Frontal cortex (tissue), 4 donors: Measurements from ENCODE around the gene ATP2A2. TPM values are rescaled to one million over a fixed set of nuclear protein-coding genes. Genes with fewer than 3 reads are reported as not detected.
"Not testable (repeated sequence)": the region's sequence is repeated elsewhere in the genome, so short reads cannot be mapped to it uniquely, and the experiment has no call there.

ENCODE experiments used
- DNase-seq, 2 donors: peaks; one replicate each; pipeline ENCODE4 v3.0.0; 2012; ENCODE audit warnings: low spot score in 2 of 2
- FAIRE-seq: peaks from 2 replicates; lab custom pipeline; 2012; peaks lifted over from hg19 to GRCh38; lab: Jason Lieb, UNC
- total RNA-seq: library from RNA; depleted of rRNA; stranded (reverse); fragments of >200 nt; gene quantifications from one replicate; pipeline ENCODE4 v1.2.3, GENCODE V29; 2014
- donor health status: control.
- donor health status: control.
- donor health status: control.

Gene ATP2A2
- 149 TPM for total RNA-seq

DNA sequence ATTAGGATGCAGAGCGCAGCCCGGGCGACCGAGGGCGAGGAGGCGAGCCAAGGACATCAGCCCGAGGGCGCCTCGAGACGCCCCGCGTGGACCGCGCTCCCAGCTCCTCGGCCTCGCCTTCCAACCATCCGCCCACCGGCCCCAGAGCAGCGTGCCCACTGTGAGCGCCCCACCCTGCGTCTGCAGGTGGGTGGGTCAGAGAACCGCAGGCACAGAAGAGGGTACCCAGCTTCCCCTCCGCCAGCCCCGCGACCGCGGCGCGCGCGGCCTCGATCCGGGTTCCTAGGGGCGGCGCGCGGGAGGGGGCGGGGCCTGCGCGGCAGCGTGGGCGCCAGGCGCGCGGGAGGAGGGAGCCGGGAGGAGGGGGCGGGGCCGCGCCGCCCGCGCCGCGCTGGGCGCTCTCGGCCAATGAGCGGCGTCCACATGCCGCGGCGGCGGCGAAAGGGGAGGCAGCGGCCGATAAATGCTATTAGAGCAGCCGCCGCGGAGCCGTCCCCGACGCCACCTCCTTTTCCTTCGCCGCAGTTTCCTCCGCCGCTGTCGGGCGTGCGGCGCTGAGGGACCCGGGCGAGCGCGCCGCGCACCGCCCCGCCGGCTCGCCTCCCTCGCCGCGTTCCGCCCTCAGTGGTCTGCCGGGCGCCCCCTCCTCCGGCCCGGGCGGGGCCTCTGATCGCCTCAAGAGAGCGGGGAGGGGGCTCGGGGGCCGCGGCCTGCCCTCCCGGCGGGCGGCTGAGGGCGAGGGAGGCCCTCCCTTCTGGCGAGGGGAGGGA is at the start of gene ATP2A2:
ATP2A2 (plus strand) TSS at position 469 of the 770 bp plus-strand sequence. CDS start 543 bp downstream, outside the sequence.
- FAIRE-seq, result no peak
- DNase-seq, result peak; percentile 98 to 99

DNA sequence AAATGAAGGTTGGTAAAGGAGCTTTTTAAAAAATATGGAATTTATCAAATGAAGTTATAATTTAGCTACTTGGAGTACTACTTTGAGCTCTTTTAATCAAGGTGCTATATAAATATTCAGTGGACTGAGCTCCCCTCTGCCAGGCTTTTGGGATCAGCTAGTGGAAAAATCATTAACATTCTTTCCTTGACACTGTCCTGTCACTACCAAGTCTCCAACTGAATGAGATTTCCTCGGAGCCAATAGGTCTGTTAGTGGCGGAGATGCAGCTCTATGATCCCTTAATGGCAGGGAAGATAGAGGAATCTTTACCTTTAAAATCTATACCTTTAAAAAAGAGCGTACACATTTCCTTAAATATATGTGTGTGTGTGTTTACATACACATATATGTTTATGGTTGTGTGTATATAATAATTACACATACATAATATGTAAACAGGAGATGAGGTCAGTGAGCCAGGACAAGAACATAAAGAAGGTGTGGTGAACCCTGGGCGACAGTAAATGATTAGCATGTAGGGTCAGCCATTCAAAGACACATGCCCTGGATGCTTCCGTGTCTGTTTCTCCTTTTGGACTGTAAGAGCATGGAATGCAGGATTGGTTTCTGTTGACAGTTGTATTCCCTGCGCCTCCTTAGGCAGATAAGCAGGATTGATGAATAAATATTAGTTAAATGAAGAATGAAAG is 47.7 kb upstream of the ATP2A2 start:
- FAIRE-seq, result no peak
- DNase-seq, result no peak

DNA sequence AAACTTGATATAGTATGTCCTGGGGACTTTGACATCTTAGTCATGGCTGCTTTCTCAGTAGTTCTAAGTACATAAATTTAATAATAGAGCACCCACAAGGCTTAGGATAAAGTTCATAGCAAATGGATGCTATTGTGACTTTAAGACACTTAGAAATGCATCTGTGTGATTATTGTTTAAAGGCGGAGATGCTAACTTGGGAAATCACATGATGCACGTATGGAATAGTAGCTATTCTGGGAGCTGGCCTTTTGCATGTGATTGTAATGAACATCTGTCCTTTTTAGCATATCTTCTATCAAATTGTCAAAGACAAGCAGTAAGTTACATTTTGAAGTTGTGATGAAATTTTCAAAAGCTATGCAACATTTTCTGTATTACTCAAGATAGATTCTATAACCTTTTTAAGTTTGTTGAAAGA is 46.7 kb upstream of the ATP2A2 start:
- no peak for DNase-seq
- no peak for FAIRE-seq

DNA sequence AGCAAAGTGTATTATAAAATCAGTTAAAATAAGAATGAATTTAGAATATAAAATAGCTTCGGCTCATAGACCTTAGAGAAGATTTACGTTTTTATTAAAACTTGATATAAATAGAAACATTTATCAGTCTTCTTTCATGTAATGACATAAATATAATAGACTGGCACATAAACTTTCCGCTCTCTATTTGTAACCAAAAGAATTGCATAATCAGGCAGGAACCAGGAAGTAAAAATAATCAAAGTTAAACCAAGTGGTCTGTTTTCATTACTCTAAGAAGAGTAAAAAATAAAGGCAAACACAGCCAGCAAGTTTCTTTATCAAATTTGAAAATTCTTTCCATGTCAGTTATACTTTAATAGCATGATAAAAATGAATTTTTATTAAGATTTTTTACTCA is 46.3 kb upstream of the ATP2A2 start:
- DNase-seq (no peak), FAIRE-seq (peak; percentile 79)

DNA sequence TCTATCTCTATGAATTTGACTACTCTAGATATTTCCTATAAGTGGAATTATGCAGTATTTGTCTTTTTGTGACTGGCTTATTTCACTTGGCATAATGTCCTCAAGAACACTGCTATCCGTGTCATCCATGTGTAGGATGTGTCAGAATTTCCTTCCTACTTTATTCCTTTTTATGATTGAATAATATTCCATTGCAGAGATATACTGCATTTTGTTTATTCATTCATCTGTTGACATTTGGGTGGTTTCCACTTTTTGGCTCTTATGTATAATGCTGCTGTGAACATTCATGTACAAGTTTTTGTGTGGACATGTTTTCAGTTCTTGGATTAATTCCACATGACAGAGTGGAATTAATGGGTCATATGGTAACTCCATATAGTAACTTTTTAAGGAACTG is 45.7 kb upstream of the ATP2A2 start:
- no peak for DNase-seq
- no peak for FAIRE-seq

DNA sequence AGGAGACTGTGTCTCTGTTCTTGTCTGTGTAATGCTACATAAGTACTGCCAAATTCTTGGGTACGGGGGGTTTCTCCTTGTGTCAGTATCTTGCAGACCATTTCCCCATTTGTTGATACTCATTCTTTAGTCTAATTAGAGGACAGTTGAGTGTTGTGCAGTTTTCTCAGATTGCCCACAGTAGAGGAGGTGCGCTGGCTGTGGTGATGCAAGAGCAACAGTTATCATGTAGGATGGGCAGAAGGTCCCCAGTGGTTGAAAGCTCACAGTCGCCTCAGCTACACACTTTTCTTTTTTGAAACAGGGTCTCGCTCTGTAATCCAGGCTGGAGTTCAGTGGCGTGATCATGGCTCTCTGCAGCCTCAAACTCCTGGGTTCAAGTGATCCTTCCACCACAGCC is 37.8 kb upstream of the ATP2A2 start:
- no peak for DNase-seq
- FAIRE-seq, result no peak

DNA sequence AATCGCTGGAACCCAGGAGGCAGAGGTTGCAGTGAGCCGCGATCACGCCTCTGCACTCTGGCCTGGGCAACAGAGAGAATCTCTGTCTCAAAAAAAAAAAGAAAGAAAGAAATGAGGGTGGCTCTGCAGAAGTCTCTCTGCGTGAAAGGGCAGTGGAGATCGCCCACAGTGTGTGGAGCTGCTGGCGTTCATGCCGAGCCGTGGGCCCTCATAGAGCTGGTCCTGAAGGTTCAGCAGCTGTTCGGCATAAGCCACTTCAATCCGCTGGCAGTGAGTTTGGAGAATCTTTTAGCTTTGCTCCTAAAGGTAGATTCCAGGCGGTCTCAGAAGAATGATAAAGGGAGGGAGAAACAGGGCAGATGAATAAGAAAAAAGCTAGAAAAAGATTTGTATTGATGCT is 36.7 kb upstream of the ATP2A2 start:
- DNase-seq (no peak), FAIRE-seq (no peak)

DNA sequence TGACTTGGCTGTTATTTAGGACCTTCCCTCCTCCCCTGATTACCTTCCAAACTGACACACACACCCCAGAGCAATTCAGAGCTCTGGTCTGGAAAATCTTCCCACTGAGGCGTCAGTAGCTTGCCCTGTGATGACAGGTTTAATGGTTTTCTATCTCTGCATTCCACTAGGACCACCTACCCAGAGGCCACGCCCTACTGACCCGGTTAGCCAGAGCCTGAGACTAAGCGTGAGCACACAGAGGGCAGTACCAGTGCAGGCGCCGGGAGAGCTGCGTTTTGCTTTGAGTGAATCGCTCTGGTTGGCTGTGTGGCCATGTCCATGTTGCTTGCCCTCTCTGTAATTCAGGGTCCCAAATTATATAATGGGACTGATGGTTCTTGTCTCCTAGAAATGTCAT is 36.2 kb upstream of the ATP2A2 start:
- DNase-seq (no peak), FAIRE-seq (no peak)

DNA sequence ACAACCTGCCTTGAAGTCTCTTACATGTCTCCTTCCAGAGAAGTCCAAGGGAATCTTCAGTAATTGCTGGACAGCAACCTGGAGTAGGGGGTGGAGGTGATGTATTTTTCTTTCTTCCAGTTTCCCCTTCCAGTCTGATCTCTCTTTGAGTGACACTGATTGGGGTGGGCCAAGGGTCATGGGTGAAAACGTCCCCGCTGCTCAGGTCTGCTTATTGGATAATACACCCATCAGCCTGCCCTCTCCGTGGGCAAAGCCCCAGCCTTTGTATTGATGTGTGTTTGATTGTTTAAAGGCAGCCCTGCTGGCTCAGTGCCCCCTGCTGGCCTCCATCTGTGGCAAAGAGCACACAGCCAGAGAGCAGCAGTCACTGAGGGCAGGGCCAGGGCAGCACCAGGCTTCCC is 35.7 kb upstream of the ATP2A2 start:
- DNase-seq (no peak), FAIRE-seq (no peak)

DNA sequence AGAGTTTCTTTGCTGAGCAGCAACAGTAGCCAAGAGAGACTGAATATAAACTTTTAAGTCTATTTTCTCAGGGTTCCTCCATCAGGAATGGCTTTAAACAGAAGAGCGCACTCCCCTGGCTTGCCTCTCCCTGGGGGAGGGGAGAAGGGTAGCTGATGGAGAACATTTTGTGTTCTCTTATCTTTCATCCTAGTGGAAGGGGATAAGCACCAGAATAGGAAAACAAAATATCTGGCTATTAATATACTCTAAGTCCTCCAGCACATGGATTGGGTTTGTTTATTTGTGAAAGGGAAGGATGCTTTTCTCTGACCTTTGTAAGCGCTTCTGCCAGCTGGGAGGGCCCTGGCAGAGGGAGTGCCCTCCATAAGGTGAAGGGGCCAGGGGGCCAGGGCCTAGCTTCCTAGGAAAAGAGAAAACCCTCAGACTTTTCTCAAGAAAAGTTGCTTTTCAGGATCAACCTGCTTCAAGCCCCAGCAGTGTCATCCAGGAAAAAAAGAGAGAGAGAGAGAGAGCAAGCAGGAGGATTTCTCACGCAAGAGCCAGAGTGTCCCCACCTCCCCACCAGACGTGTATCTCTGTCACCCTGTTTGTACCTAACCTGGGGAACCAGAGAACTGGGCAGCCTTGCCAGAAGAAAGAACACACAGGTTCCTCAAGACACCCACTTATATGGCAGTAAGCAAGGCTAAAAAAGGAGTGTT is 34.3 kb upstream of the ATP2A2 start:
- DNase-seq (no peak), FAIRE-seq (no peak)

DNA sequence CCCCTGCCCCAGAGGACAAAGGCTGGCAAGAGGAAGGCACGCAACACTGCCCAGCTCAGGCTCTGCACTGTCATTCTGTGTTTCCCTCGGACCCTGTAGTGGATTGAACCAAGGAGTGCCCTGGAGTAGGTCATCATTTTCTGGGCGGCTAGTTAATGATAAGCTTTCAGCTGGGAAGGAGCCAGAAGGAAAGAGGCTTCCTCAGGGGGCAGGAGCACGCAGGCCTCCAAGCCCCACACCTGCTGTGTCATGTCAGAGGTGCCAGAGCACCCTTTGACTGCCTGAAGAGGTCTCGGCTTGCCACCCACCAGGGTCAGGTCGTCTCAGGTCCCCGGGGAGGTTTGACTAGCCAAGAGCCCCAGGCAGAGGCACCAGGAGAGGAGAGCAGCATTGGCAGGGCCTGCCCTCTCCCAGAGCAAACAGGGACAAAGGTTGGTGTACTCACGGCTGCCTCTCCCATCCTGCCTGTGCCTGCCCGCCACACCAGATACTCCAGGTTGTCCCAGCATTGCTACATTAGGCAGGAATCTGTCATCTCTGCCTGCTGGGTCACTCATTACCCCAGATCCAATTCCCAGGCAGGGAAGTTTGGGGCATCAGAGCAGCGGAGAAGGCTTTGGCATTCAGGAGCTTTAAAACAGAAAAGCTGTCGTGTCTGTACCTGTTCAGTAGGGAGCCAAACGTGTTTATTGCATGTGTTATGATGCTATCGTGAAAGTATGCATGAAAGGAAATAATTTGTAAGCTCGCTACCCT is 33.5 kb upstream of the ATP2A2 start:
- DNase-seq (no peak), FAIRE-seq (no peak)

DNA sequence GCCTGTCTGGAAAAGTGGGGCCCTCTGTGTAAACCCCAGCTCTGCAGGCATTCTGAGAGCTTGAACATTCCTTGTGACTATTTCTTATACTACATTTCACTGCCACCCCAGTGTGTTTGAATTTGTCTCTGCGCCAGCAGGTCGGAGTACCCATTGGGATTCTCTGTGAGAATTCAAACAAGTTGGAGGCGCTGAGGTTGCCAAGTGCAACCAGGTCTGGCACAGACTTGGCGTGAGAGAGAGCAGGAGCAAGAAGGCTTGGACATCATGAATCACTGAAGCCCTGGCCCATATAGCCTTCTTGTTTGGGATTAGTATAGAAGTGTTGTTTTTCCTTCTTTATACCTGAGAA is 33.0 kb upstream of the ATP2A2 start:
- DNase-seq (no peak), FAIRE-seq (no peak)

DNA sequence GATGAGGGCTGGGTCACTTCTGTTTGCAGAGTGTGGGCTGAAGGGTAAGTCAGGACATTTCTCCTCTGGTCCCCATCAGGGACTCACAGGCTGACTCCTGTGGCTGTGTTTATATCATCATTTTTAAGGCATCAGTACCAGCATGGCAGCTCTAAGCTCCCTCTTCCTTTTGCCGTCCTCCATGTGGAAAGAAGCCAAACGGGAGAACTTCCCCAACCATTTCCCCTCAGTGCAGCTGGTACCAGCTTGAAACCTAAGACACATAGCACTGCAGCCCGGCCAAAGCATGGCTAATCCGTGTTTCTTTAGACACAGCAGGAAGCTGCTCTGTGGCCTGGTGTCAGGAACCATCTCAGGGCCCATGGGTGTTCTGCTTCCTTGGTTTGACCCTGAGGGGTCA is 31.9 kb upstream of the ATP2A2 start:
- FAIRE-seq (no peak), DNase-seq (no peak)

DNA sequence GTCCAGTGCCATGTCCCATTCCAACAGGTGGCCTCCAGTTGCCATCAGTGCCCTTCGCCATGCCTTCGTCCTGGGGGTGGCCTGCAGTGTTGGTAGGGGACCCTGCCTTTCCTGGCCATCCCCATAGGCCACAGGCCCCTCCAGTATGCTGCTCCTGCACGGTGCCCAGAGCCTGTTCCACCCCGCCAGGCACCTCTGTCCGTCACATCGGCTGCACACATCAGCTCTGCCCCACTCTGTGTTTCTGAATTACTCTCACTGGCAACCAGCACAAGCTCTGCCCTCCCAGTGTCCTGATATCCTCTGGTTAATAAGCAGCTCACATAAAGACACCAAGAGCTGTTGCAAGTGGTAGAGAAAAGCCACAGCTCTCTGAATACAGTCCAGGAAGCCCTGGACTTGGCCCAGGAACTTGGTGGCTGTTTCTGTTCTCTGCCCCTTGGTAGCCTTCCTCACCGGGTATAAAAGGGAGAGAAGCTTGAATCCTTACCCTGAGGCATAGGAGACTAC is 31.3 kb upstream of the ATP2A2 start:
- no peak for DNase-seq
- FAIRE-seq, result no peak

DNA sequence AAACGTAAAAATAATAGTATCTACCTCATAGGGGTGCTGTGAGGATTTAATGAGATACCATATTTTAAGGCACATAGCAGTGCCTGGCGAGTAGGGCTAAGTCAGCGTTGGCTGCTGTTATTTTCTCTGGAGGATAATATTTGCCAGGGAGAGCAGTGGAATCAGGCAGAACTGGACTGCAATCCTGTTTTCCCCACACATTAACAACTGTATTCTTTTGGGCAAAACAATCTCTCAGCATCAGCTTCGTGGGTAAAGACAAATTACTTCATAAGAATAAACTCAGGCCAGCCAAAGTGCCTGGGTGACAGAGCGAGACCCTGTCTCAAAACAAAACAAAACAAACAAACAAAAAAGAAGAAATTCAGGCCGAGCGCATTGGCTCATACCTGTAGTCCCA is 29.7 kb upstream of the ATP2A2 start:
- DNase-seq, result no peak
- FAIRE-seq, result no peak

DNA sequence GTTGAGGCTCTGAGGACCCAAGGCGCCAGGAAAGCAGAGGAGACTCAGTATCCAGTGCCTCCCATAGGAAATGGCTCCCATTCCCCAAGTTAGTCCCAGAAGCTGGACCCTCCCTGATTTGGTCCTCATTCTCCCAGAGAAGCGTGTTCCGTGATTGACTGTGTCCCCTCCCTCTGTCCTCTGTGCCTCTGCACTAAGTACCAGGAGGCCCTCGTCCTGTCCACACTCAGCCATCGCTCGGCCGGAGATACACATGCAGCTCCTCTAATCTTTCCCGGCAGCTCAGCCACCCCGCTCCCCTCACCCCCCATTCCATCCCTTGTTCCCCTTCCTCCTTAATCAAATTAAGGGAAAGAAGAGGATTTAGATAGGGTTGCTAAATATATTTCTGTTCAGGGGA is 28.3 kb upstream of the ATP2A2 start:
- no peak for FAIRE-seq
- DNase-seq, result no peak

DNA sequence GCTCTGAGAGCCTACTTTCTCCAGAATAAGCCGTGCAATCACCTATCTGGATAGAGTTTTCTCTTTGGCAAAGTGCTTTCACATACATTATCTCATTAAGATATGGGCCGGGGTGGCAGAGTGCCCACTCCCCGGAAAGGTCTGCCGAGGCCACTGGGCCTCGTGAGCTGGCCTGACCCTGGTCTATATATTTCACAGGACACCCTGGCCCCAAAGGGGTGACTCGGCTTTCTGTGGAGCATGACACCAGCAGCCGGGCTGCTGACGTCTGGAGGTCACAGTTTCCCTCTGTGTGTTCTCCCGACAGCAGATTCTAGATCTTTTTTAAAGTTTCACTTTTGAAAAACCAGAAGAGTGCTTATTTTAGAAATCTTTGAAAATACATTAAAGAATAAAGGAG is 27.9 kb upstream of the ATP2A2 start:
- DNase-seq (no peak), FAIRE-seq (no peak)

DNA sequence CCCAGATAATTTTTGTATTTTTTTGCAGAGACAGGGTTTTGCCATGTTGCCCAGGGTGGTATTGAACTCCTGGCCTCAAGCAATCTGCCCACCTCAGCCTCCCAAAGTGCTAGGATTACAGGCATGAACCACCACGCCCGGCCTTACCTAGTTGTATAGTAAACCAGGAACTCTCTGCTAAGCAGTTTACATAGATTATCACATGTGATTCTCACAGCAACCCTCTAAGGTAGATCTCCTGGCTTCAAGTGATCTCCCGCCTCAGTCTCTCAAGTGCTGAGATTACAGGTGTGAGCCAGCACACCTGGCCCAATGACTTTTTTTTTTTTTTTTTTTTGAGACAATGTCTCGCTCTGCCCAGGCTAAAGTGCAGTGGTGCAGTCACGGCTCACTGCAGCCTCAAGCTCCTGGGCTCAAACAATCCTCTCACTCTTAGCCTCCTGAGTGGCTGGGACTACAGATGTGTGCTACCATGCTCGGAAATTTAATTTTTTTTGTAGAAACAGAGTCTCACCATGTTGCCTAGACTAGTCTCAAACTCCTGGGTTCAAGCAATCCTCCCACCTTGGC is 26.0 kb upstream of the ATP2A2 start:
- DNase-seq, result no peak
- no peak for FAIRE-seq

DNA sequence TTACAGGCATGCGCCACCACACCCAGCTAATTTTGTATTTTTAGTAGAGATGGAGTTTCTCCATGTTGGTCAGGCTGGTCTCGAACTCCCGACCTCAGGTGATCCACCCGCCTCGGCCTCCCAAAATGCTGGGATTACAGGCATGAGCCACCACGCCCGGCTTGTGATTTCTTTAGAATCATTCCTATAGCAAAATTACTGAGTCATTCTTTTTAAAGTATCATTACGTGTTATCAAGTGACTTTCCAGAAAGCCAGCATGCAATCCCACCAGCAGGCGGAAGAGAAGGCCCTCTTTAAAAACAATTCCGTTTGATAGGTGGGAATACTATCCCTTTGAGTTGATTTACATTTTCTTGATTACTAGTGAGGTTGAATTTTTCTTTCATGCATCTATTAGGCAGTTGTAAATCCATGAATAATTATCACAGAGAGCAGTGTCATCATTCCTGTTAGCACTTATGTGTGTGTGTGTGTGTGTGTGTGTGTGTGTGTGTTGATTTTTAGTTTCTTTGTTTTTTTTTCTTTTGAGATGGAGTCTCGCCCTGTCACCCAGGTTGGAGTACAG is 25.1 kb upstream of the ATP2A2 start:
- FAIRE-seq, DNase-seq: not testable (repeated sequence)
